Fibroblast of lung (primary cell): ENCODE results near the gene THUMPD2. TPM values are rescaled to one million over a fixed set of nuclear protein-coding genes. Genes with fewer than 3 reads are reported as not detected.

Experiments used
- DNase-seq, 2 donors: peaks; one replicate each; pipeline versions ENCODE4 v3.0.0 to v3.0.0-alpha.2; 2010; ENCODE audit warnings: low read depth in 2 of 2
- H2AFZ ChIP-seq: 2 replicates; pipeline ENCODE4 v1.5.1; 2012; ENCODE audit warnings: low read length, control low read depth, inconsistent platforms
- H3K27ac ChIP-seq: 2 replicates; pipeline ENCODE4 v1.5.1; 2011; ENCODE audit warnings: low read length, control low read depth; ENCODE audit not compliant: insufficient read depth
- H3K27me3 ChIP-seq: 2 replicates; pipeline ENCODE4 v1.5.1; 2011; ENCODE audit warnings: mild to moderate bottlenecking, low read length; ENCODE audit not compliant: control insufficient read depth, insufficient read depth
- H3K36me3 ChIP-seq: 2 replicates; pipeline ENCODE4 v1.5.1; 2011; ENCODE audit warnings: low read length; ENCODE audit not compliant: control insufficient read depth, insufficient read depth
- H3K4me1 ChIP-seq: 2 replicates; pipeline ENCODE4 v1.5.1; 2011; ENCODE audit warnings: low read length; ENCODE audit not compliant: control insufficient read depth, insufficient read depth; ENCODE audit errors: extremely low read depth
- H3K4me2 ChIP-seq: 2 replicates; pipeline ENCODE4 v1.5.1; 2011; ENCODE audit warnings: low read length, control low read depth; ENCODE audit not compliant: insufficient read depth; ENCODE audit errors: extremely low read depth
- H3K4me3 ChIP-seq, 4 experiments: fragments of 200-600 bp in 1 of 4; sonication (generic) in 1 of 4; replicated peaks in 1 of 4; 2 replicates each; pipeline ENCODE4 v1.5.1; 2011 to 2016; ENCODE audit warnings: low read length in 4 of 4, low read depth in 3 of 4, mild to moderate bottlenecking in 3 of 4, control low read depth in 2 of 4, inconsistent platforms in 1 of 4, mixed read lengths in 1 of 4; ENCODE audit not compliant: insufficient read depth in 1 of 4; ENCODE audit errors: control extremely low read depth in 1 of 4
- H3K79me2 ChIP-seq: 2 replicates; pipeline ENCODE4 v1.5.1; 2012; ENCODE audit warnings: mild to moderate bottlenecking, low read length, inconsistent platforms; ENCODE audit not compliant: control insufficient read depth, insufficient read depth
- H3K9ac ChIP-seq: 2 replicates; pipeline ENCODE4 v1.5.1; 2011; ENCODE audit warnings: mild to moderate bottlenecking, low read length, control low read depth; ENCODE audit not compliant: insufficient read depth
- H3K9me3 ChIP-seq: 2 replicates; pipeline ENCODE4 v1.5.1; 2012; ENCODE audit warnings: low read depth, low read length; ENCODE audit not compliant: control insufficient read depth, insufficient read depth
- H4K20me1 ChIP-seq: 2 replicates; pipeline ENCODE4 v1.5.1; 2011; ENCODE audit warnings: low read length; ENCODE audit not compliant: control insufficient read depth, insufficient read depth; ENCODE audit errors: extremely low read depth
- EZH2 ChIP-seq: IDR thresholded peaks from 2 replicates; pipeline ENCODE4 v1.5.1; 2012; ENCODE audit warnings: low read length, control low read depth, mild to moderate bottlenecking; ENCODE audit errors: missing control alignments
- polyA plus RNA-seq, 2 donors: library from polyadenylated mRNA; depleted of rRNA in 1 of 2; stranded (reverse) in 1 of 2; unstranded in 1 of 2; fragments of >200 nt; gene quantifications; 2 replicates each; pipeline ENCODE4 v1.2.1, GENCODE V29; 2011 to 2012; ENCODE audit warnings: missing spikeins in 1 of 2
- total RNA-seq: library from RNA; depleted of rRNA; stranded (reverse); fragments of >200 nt; gene quantifications from 2 replicates; pipeline ENCODE4 v1.2.1, GENCODE V29; 2014
- TF ChIP-seq, protein P1 (sequence below), 2 donors: IDR thresholded peaks in 1 of 2; conservative IDR thresholded peaks in 1 of 2; 1 replicate in 1 of 2; 2 replicates in 1 of 2; pipeline ENCODE4 v1.5.1; 2011 to 2012; ENCODE audit warnings: low read length in 2 of 2, control low read depth in 1 of 2, inconsistent platforms in 1 of 2, low read depth in 1 of 2, mild to moderate bottlenecking in 1 of 2

Gene THUMPD2
- total and polyA plus RNA-seq, 2 donors (not counting 1 experiment from before 2014, with no cell fraction given) = 8.1 to 10.2 TPM

DNA sequence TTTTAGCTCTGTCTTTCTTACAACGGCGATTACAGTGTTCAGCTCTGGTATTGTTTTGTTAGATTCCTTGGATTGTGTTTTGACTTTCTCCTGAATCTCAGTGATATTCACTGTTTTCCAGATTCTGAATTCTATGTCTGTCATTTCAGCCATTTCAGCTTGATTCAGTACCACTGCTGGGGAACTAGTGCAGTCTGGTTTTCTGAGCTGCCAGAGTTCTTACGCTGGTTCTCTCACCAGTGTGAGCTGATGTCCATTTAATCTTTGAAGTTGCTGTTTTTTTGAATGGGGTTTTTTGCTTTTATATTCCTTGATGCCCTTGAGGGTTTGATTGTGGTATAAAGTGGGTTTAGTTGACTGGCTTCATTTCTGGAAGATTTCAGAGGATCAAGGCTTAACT lies 37.4 kb upstream of the THUMPD2 start:
- no peak for TF ChIP-seq EZH2
- TF ChIP-seq, protein P1, sequence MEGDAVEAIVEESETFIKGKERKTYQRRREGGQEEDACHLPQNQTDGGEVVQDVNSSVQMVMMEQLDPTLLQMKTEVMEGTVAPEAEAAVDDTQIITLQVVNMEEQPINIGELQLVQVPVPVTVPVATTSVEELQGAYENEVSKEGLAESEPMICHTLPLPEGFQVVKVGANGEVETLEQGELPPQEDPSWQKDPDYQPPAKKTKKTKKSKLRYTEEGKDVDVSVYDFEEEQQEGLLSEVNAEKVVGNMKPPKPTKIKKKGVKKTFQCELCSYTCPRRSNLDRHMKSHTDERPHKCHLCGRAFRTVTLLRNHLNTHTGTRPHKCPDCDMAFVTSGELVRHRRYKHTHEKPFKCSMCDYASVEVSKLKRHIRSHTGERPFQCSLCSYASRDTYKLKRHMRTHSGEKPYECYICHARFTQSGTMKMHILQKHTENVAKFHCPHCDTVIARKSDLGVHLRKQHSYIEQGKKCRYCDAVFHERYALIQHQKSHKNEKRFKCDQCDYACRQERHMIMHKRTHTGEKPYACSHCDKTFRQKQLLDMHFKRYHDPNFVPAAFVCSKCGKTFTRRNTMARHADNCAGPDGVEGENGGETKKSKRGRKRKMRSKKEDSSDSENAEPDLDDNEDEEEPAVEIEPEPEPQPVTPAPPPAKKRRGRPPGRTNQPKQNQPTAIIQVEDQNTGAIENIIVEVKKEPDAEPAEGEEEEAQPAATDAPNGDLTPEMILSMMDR (conservative IDR thresholded peaks at IDR 0.05 in 1 of 2, IDR thresholded peaks at IDR 0.05 in 1 of 2; ENCODE audit: low read depth in 1 of 2, low read length in 2 of 2) = no peak
- H3K4me1 ChIP-seq = no peaks in the 10 kb centered on the region
- H3K27ac ChIP-seq = no peak overlapping the region

DNA sequence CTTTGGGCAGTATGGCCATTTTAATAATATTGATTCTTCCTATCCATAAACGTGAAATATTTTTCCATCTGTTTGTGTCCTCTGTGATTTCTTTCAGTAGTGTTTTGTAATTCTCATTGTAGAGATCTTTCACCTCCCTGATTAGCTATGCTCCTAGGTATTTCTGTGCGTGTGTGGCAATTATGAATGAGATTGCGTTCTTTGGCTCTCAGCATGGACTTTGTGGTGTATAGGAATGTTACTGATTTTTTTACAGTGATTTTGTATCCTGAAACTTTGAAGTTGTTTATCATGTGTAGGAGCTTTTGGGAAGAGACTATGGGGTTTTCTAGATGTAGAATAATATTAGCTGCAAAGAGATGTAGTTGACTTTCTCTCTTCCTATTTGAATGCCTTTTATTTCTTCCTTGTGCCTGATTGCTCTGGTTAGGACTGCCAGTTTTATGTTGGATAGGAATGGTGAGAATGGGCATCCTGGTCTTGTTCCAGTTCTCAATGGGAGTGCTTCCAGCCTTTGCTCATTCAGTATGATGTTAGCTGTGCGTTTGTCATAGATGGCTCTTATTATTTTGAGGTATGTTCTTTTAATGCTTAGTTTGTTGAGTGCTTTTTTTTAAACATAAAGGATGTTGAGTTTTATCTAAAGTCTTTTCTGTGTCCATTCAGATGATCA lies 27.0 kb upstream of the THUMPD2 start:
- DNase-seq = peak; percentile 5 to 86
- no peaks in the 10 kb centered on the region for H3K4me1 ChIP-seq
- H3K36me3 ChIP-seq = no peaks in the 10 kb centered on the region
- no peak overlapping the region for H3K27ac ChIP-seq
- H3K9ac ChIP-seq = no peak overlapping the region
- H4K20me1 ChIP-seq = no peaks in the 10 kb centered on the region
- H2AFZ ChIP-seq = no peak overlapping the region
- no peak overlapping the region for H3K4me2 ChIP-seq
- TF ChIP-seq EZH2 = no peak
- TF ChIP-seq, protein P1 (conservative IDR thresholded peaks at IDR 0.05 in 1 of 2, IDR thresholded peaks at IDR 0.05 in 1 of 2; ENCODE audit: low read depth in 1 of 2, low read length in 2 of 2) = no peak
- H3K79me2 ChIP-seq = no peaks in the 10 kb centered on the region
- H3K27me3 ChIP-seq = no peaks in the 10 kb centered on the region
- no peak overlapping the region for H3K4me3 ChIP-seq
- H3K9me3 ChIP-seq = no peaks in the 10 kb centered on the region

More for the DNA sequence above, 37.4 kb upstream of the THUMPD2 start:
- no peaks in the 10 kb centered on the region for H4K20me1 ChIP-seq
- H3K27me3 ChIP-seq = no peaks in the 10 kb centered on the region
- DNase-seq = no peak
- no peaks in the 10 kb centered on the region for H3K79me2 ChIP-seq
- no peak overlapping the region for H3K4me3 ChIP-seq
- no peaks in the 10 kb centered on the region for H3K9me3 ChIP-seq
- H3K4me2 ChIP-seq = no peak overlapping the region
- no peaks in the 10 kb centered on the region for H3K36me3 ChIP-seq
- H2AFZ ChIP-seq = no peak overlapping the region
- no peak overlapping the region for H3K9ac ChIP-seq

DNA sequence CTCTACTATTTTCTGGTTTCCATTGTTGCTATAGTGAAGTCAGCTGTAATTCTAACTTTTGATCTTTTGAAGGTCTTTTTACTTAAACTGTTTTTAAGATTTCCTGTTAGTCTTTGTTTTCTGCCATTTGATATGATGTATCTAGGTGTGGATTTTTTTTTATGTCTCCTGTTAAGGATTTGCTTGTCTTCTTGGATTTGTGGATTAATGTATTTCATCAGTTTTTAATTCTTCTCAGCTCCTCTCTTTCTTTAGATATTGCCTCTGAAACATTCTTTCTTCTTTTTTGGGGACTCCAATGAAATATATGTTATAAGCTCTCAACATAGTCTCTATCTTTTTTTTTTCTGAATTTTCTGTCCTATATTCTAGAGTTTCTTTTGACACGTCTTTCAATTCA lies 24.8 kb upstream of the THUMPD2 start:
- H3K36me3 ChIP-seq = no peaks in the 10 kb centered on the region
- H3K9ac ChIP-seq = no peak overlapping the region
- no peak overlapping the region for H3K4me2 ChIP-seq
- H3K4me1 ChIP-seq = no peaks in the 10 kb centered on the region
- no peak overlapping the region for H2AFZ ChIP-seq
- H3K9me3 ChIP-seq = no peaks in the 10 kb centered on the region
- H3K27ac ChIP-seq = no peak overlapping the region
- H3K79me2 ChIP-seq = no peaks in the 10 kb centered on the region
- no peak overlapping the region for H3K4me3 ChIP-seq
- TF ChIP-seq, protein P1 (conservative IDR thresholded peaks at IDR 0.05 in 1 of 2, IDR thresholded peaks at IDR 0.05 in 1 of 2; ENCODE audit: low read depth in 1 of 2, low read length in 2 of 2) = no peak
- TF ChIP-seq EZH2 = no peak
- no peaks in the 10 kb centered on the region for H3K27me3 ChIP-seq
- H4K20me1 ChIP-seq = no peaks in the 10 kb centered on the region
- no peak for DNase-seq
